Inflammatory macrophage (primary cell): Measurements from ENCODE around the gene MTMR3.
A peak's percentile ranks its signal among the peaks of the same experiment; 100 is the strongest.

Source experiments
- DNase-seq, 2 donors: peaks; one replicate each; pipeline ENCODE4 v3.0.0-alpha.2; 2020 to 2022

MTMR3 gene

GRCh38 chr22:30029512-30029911, 146.5 kb downstream of the MTMR3 start:
- DNase-seq = no peak

- no peak for DNase-seq
Measured at GRCh38 chr22:30030329-30030728, 147.4 kb downstream of the MTMR3 start.

- DNase-seq = no peak
Measured at GRCh38 chr22:30031328-30031727, 148.4 kb downstream of the MTMR3 start.

GRCh38 chr22:30031764-30032455, 148.9 kb downstream of the MTMR3 start:
- DNase-seq = peak; percentile 56 to 83

- peak; percentile 91 for DNase-seq
Measured at GRCh38 chr22:30033137-30033536, 150.2 kb downstream of the MTMR3 start.

GRCh38 chr22:30033901-30034300, 150.9 kb downstream of the MTMR3 start:
- peak; percentile 34 to 70 for DNase-seq

GRCh38 chr22:30036656-30037055, 153.7 kb downstream of the MTMR3 start:
- DNase-seq = peak; percentile 15 to 31

- DNase-seq = peak in 1 of 2 donors; percentile 18
Measured at GRCh38 chr22:30038219-30038618, 155.2 kb downstream of the MTMR3 start.

GRCh38 chr22:30040499-30041260, 157.7 kb downstream of the MTMR3 start:
- peak in 1 of 2 donors; percentile 44 for DNase-seq

- no peak for DNase-seq
Measured at GRCh38 chr22:30041475-30041874, 158.5 kb downstream of the MTMR3 start.

GRCh38 chr22:30041881-30042280, 158.9 kb downstream of the MTMR3 start:
- no peak for DNase-seq

- no peak for DNase-seq
Measured at GRCh38 chr22:30043161-30043560, 160.2 kb downstream of the MTMR3 start.

GRCh38 chr22:30044369-30044768, 161.4 kb downstream of the MTMR3 start:
- DNase-seq = peak; percentile 37 to 57

GRCh38 chr22:30044881-30045493, 162.0 kb downstream of the MTMR3 start:
- no peak for DNase-seq

GRCh38 chr22:30045494-30045887, 162.5 kb downstream of the MTMR3 start:
- no peak for DNase-seq

- DNase-seq = no peak
Measured at GRCh38 chr22:30045901-30046715, 163.1 kb downstream of the MTMR3 start.

GRCh38 chr22:30046716-30047363, 163.9 kb downstream of the MTMR3 start:
- no peak for DNase-seq

- peak; percentile 43 to 56 for DNase-seq
Measured at GRCh38 chr22:30047364-30047738, 164.4 kb downstream of the MTMR3 start.

- DNase-seq = no peak
Measured at GRCh38 chr22:30048681-30049080, 165.7 kb downstream of the MTMR3 start.

- no peak for DNase-seq
Measured at GRCh38 chr22:30054067-30054763, 171.2 kb downstream of the MTMR3 start.

GRCh38 chr22:30054764-30055069, 171.7 kb downstream of the MTMR3 start:
- DNase-seq = no peak

- no peak for DNase-seq
Measured at GRCh38 chr22:30056015-30056414, 173.0 kb downstream of the MTMR3 start.
